GM10266 (cell line): ENCODE results near the gene C1orf167.
A peak's percentile ranks its signal among the peaks of the same experiment; 100 is the strongest.

Source experiments
- DNase-seq: peaks from one replicate; pipeline ENCODE4 v3.0.0; 2012; ENCODE audit errors: extremely low spot score
- TF ChIP-seq, protein P1 (sequence below): IDR thresholded peaks from 2 replicates; pipeline ENCODE4 v1.5.1; 2012; ENCODE audit warnings: mild to moderate bottlenecking, low read depth; ENCODE audit not compliant: control insufficient read depth, insufficient read depth; ENCODE audit errors: missing control alignments

The C1orf167 gene

DNA sequence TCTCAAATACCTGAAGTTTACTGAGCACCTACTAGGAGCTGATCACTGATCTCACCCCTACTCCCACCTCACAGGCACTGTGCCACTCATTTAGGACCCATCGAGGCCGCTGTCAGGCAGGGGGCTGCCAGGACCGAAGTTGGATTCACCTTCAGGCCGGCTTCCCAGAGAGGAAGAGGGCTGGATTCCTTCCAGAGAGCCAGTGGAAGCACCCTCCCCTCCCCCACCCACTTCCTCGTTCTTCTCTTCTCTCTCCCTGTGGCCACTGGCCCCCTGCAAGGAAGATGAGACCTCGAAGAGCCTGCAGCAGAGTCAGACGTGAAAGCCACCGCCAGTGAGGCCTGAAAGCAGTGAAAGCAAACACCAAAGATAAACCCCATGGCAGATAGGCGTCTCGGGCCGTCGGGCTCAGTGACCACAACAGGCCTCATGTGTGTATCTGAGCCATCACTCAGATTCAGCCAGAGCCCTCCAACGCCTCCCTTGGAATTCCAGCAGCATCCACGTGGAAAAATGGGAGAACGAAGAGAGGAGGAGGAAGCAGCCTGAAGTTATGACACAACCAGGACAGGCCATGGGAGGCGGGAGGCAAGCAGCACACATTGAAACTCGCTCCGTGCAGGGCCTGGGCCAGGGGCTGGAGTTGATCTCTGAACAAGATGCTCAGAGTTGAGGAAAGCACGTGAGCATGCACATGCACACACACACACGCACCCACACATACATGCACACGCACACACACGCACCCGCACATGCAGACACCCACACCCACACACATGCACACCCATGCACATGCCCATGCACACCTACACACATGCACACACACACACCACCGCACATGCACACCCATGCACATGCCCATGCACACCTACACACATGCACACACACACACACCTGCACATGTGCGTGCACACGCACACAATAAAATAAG, 32.2 kb upstream of the C1orf167 start:
- DNase-seq: no peak
- TF ChIP-seq, protein P1, sequence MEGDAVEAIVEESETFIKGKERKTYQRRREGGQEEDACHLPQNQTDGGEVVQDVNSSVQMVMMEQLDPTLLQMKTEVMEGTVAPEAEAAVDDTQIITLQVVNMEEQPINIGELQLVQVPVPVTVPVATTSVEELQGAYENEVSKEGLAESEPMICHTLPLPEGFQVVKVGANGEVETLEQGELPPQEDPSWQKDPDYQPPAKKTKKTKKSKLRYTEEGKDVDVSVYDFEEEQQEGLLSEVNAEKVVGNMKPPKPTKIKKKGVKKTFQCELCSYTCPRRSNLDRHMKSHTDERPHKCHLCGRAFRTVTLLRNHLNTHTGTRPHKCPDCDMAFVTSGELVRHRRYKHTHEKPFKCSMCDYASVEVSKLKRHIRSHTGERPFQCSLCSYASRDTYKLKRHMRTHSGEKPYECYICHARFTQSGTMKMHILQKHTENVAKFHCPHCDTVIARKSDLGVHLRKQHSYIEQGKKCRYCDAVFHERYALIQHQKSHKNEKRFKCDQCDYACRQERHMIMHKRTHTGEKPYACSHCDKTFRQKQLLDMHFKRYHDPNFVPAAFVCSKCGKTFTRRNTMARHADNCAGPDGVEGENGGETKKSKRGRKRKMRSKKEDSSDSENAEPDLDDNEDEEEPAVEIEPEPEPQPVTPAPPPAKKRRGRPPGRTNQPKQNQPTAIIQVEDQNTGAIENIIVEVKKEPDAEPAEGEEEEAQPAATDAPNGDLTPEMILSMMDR: no peak

DNA sequence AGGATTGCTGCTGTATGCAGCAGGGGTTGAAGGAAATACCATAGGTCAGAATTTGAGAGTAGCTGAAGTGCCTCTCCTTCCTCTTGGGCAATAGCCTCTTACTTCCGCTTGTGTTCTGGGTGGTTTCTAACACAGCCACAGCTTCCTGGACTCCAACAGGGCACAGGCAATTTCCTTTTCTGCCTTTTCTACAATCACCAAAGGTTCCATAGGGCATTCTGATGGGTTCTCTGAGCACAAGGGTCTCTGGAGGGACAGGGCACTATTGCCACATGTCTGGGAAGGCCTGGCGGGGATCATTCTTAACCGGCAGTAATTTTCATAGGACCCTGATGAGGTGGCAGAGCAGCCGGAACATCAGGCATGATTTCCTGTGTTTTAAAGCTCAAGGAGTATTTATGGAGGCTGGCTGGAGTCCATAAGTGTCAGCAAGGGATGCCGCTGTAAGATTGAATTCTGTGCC, 31.5 kb upstream of the C1orf167 start:
- TF ChIP-seq, protein P1: no peak
- no peak for DNase-seq

DNA sequence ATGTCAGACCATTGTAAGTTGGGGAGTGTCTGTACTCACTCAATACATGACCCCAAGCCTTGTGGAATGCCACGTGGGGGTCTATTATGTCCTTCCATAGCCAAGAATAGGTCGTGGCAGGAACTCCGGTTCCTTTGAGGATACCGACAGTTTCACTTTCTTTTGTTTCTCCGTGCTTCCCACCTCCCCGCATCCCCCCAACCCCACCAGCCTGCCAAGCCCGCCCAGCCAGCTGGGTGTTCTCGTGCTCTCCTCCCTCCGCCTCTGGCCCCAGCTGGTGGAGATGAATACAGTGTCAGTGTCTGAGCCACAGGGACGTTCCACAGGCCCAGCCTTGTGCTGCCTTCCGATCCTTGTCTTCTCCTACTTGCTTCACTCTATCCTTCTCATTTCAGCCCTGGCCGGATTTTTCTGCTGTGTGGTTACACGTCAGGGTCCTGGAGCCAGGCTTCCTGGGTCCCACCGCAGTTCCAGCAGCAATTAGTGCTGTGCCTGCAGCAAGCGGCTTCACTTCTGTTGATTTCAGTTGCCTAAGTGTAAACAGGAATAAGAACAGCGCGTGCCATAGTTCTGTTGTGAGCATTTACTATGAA, 30.2 kb upstream of the C1orf167 start:
- TF ChIP-seq, protein P1: no peak
- DNase-seq: no peak

DNA sequence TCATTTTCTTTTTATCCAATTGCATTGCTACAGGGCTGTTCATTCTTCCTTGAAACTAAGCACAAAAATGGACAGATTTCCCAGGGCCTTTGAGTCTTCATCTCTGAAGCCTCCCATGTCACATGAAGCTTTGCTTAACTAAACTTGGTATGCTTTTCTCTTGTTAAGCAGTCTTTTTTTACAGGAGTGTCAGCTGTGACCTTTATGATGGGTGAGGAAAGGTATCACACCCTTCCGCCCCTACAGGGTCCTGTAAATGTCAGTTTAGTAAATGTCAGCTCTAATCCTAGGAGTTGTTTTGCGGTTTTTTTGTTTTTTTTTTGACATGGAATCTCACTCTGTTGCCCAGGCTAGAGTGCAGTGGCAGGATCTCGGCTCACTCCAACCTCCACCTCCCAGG, 28.7 kb upstream of the C1orf167 start:
- DNase-seq: no peak
- TF ChIP-seq, protein P1: no peak

DNA sequence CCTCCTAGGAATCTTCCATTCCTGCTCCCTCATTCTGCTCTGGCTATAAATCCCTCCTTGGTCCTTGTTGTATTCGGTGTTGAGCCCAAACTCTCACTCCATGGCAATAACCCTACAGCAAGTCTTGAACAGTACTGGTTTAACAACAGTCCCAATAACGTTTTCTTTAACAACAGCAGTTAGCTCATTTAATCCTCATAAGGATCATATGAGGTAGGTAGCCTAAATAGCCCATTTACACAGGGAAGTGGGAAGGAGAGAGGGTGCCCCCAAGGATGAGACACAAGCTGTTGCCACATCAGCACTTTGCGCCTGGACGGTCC, 26.5 kb upstream of the C1orf167 start:
- no peak for DNase-seq
- TF ChIP-seq, protein P1: no peak

DNA sequence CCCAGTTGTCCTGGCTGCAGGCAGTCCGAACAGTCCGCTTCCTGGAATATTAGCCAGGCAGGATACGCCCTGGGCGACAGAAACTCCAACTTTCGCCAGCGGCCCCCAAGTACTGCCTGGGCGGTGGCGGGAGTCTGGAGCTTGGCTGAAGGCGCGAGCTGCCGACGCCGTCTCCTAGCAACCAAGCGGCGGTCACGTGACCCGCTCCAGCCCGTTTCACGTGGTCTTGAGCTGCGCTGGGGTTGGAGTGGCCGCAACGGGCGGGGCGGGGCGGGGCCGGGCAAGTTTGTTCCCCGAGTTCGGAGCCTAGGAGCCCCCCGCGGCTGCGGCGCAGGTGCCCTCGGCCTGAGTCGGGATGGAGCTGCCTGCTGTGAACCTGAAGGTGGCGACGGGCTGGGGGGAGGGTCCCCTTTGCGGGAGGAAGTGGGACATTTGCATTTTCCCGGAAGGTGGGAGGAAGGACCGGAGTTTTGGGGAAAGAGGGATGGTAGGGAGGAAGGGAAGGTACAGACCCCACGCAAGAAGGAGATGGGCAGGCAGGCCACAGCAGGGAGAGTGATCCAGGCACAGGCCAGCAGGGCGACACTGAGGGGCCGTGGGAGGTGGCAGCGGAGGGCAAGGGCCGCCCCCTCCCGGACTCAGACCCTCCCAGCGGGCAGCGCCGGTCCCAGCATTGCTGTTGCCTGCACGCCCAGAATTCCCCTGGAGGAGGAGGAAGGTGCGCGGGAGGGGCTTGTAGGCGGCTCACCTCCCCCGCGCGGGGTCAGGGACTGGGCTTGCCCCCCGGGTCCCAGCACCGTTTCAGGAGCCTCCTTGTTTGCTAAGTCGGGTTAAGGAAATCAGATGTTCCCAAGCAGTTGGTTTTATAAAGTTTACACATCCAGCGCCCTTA, 25.9 kb upstream of the C1orf167 start, which contains the start of gene AGTRAP:
AGTRAP (plus strand) TSS at position 283 of the 892 bp plus-strand sequence; CDS start at position 356, 73 bp downstream.
- TF ChIP-seq, protein P1: peak; percentile 1
- DNase-seq: peak; percentile 89
